NCI-H1105 (cell line): ENCODE data around the gene C19orf38.

Experiments used
- DNase-seq: peaks from one replicate; lab custom pipeline; 2025; lab: John Stamatoyannopoulos, UW

C19orf38 gene

GRCh38 chr19:10911579-10912363, 63.6 kb downstream of the C19orf38 start:
- no peak for DNase-seq

GRCh38 chr19:10912619-10913018, 64.4 kb downstream of the C19orf38 start:
- no peak for DNase-seq

- no peak for DNase-seq
Measured at GRCh38 chr19:10913716-10914340, 65.6 kb downstream of the C19orf38 start.

- no peak for DNase-seq
Measured at GRCh38 chr19:10915130-10916091, 67.2 kb downstream of the C19orf38 start.

GRCh38 chr19:10916602-10917001, 68.4 kb downstream of the C19orf38 start:
- DNase-seq: no peak

GRCh38 chr19:10918359-10918758, 70.1 kb downstream of the C19orf38 start:
- no peak for DNase-seq
